ENCODE data around the gene DCAF12L1. TPM values are rescaled to one million over a fixed set of nuclear protein-coding genes. Genes with fewer than 3 reads are reported as not detected.

DCAF12L1 gene
- under 1 TPM in 4 of 8 experiments, not detected in 4; 0.05 to 0.29 (median 0.21) TPM for total RNA-seq

GRCh38 chrX:126552313-126553022 lies at the start of gene DCAF12L1:
TSS of gene DCAF12L1 (minus strand) at chrX:126552814. CDS start at chrX:126552608, 206 bp downstream.
- Histone ChIP-seq H3K27ac (no peak within 1 kb of the TSS), H3K4me1 (replicated peaks in 1 of 2) (no peaks in the 10 kb centered on the region), H3K4me3 (peak within 1 kb of the TSS; percentile 17 to 36 (median 28))
- 61% methylated on average over 7 of the region's 83 CpGs; no CpG with 5 or more reads in 9 of the 10 experiments for WGBS, 10 experiments
- in situ Hi-C loops (cut with MboI; ENCODE audit: low pct_unique_long_range_greater_than_20kb in 2 of 9, low sequenced_read_pairs in 9 of 9, unreplicated experiment in 9 of 9) = no loop called here
- peak in 4 of 8 experiments; percentile 31 to 87 (median 68) for ATAC-seq (replicated peaks in 6 of 8)

GRCh38 chrX:126580877-126581276 lies 28.3 kb upstream of the DCAF12L1 start:
- no peak for ATAC-seq (replicated peaks in 6 of 8)
- Histone ChIP-seq H3K27ac (no peak overlapping the region), H3K4me3 (no peak overlapping the region), H3K4me1 (replicated peaks in 1 of 2) (no peaks in the 10 kb centered on the region)
- WGBS, 10 experiments = no CpG with 5 or more reads among the region's 39 CpGs
- in situ Hi-C loops (cut with MboI; ENCODE audit: low pct_unique_long_range_greater_than_20kb in 2 of 9, low sequenced_read_pairs in 9 of 9, unreplicated experiment in 9 of 9) = no loop called here

- whole genome bisulfite sequencing, 10 experiments = 0 to 30% (median 0%) methylated on average over 1 of the region's 1 CpG; no CpG with 5 or more reads in 7 of the 10 experiments
Measured at GRCh38 chrX:126575911-126576310, 23.3 kb upstream of the DCAF12L1 start.

GRCh38 chrX:126557151-126557550 lies 4.5 kb upstream of the DCAF12L1 start:
- no peaks in the 10 kb centered on the region for H3K4me1 ChIP-seq (replicated peaks in 1 of 2)

More at GRCh38 chrX:126575911-126576310, 23.3 kb upstream of the DCAF12L1 start:
- no peak for ATAC-seq (replicated peaks in 6 of 8)
- Histone ChIP-seq H3K4me3 (no peak overlapping the region), H3K4me1 (replicated peaks in 1 of 2) (no peaks in the 10 kb centered on the region), H3K27ac (no peak overlapping the region)
- in situ Hi-C loops (cut with MboI; ENCODE audit: low pct_unique_long_range_greater_than_20kb in 2 of 9, low sequenced_read_pairs in 9 of 9, unreplicated experiment in 9 of 9) = no loop called here

GRCh38 chrX:126551725-126552312 lies 795 bp downstream of the DCAF12L1 start:
- H3K4me3 ChIP-seq = peak overlapping the region in 1 of 5 donors; percentile 35
- ATAC-seq (replicated peaks in 6 of 8) = no peak
- no peaks in the 10 kb centered on the region for H3K4me1 ChIP-seq (replicated peaks in 1 of 2)
- H3K27ac ChIP-seq = no peak overlapping the region
- in situ Hi-C loops (cut with MboI; ENCODE audit: low pct_unique_long_range_greater_than_20kb in 2 of 9, low sequenced_read_pairs in 9 of 9, unreplicated experiment in 9 of 9) = no loop called here
- WGBS, 10 experiments = 73 to 86% methylated on average over 3 to 12 of the region's 43 CpGs; no CpG with 5 or more reads in 8 of the 10 experiments

More at GRCh38 chrX:126557151-126557550, 4.5 kb upstream of the DCAF12L1 start:
- H3K4me3 ChIP-seq = no peak overlapping the region
- no peak overlapping the region for H3K27ac ChIP-seq
- ATAC-seq (replicated peaks in 6 of 8) = no peak
- WGBS, 10 experiments = 0 to 100% (median 61%) methylated on average over 1 of the region's 1 CpG; no CpG with 5 or more reads in 4 of the 10 experiments
- in situ Hi-C loops (cut with MboI; ENCODE audit: low pct_unique_long_range_greater_than_20kb in 2 of 9, low sequenced_read_pairs in 9 of 9, unreplicated experiment in 9 of 9) = no loop called here

- Histone ChIP-seq H3K4me3 (no peak overlapping the region), H3K4me1 (replicated peaks in 1 of 2) (no peaks in the 10 kb centered on the region), H3K27ac (no peak overlapping the region)
- no peak for ATAC-seq (replicated peaks in 6 of 8)
- in situ Hi-C loops (cut with MboI; ENCODE audit: low pct_unique_long_range_greater_than_20kb in 2 of 9, low sequenced_read_pairs in 9 of 9, unreplicated experiment in 9 of 9) = no loop called here
- WGBS, 10 experiments = 67 to 100% methylated on average over 1 to 10 of the region's 17 CpGs; no CpG with 5 or more reads in 8 of the 10 experiments
Measured at GRCh38 chrX:126551306-126551705, 1.3 kb downstream of the DCAF12L1 start.

GRCh38 chrX:126550816-126551215 lies 1.8 kb downstream of the DCAF12L1 start:
- Histone ChIP-seq H3K4me3 (no peak overlapping the region), H3K27ac (no peak overlapping the region), H3K4me1 (replicated peaks in 1 of 2) (no peaks in the 10 kb centered on the region)
- in situ Hi-C loops (cut with MboI; ENCODE audit: low pct_unique_long_range_greater_than_20kb in 2 of 9, low sequenced_read_pairs in 9 of 9, unreplicated experiment in 9 of 9) = no loop called here
- 0 to 100% (median 60%) methylated on average over 1 to 6 of the region's 6 CpGs; no CpG with 5 or more reads in 1 of the 10 experiments for WGBS, 10 experiments
- no peak for ATAC-seq (replicated peaks in 6 of 8)

- WGBS, 10 experiments = 0 to 25% (median 0%) methylated on average over 1 to 2 of the region's 3 CpGs; no CpG with 5 or more reads in 7 of the 10 experiments
- ATAC-seq (replicated peaks in 6 of 8) = no peak
- in situ Hi-C loops (cut with MboI; ENCODE audit: low pct_unique_long_range_greater_than_20kb in 2 of 9, low sequenced_read_pairs in 9 of 9, unreplicated experiment in 9 of 9) = no loop called here
- Histone ChIP-seq H3K4me1 (replicated peaks in 1 of 2) (no peaks in the 10 kb centered on the region), H3K27ac (no peak overlapping the region), H3K4me3 (no peak overlapping the region)
Measured at GRCh38 chrX:126509923-126510322, 42.7 kb downstream of the DCAF12L1 start.

Measured in motor neuron (in vitro differentiated cells).